Right forelimb (tissue), 1 donor: ENCODE measurements around the gene BAIAP2L1.
"Not testable (repeated sequence)": the region's sequence is repeated elsewhere in the genome, so short reads cannot be mapped to it uniquely, and the experiment has no call there.

Source experiments
- DNase-seq: peaks from one replicate; pipeline ENCODE4 v3.0.0-alpha.2; 2018

Gene BAIAP2L1

GRCh38 chr7:98398567-98399372 lies 2.1 kb downstream of the BAIAP2L1 start:
- no peak for DNase-seq

GRCh38 chr7:98396768-98397167 lies 4.1 kb downstream of the BAIAP2L1 start:
- DNase-seq: no peak

- DNase-seq: no peak
Observed at GRCh38 chr7:98395951-98396350, 4.9 kb downstream of the BAIAP2L1 start.

- DNase-seq: no peak
Observed at GRCh38 chr7:98395481-98395880, 5.4 kb downstream of the BAIAP2L1 start.

- no peak for DNase-seq
Observed at GRCh38 chr7:98394377-98394836, 6.5 kb downstream of the BAIAP2L1 start.

- DNase-seq: no peak
Observed at GRCh38 chr7:98387544-98388226, 13.2 kb downstream of the BAIAP2L1 start.

GRCh38 chr7:98387131-98387530 lies 13.8 kb downstream of the BAIAP2L1 start:
- DNase-seq: no peak

- DNase-seq: not testable (repeated sequence)
Observed at GRCh38 chr7:98385532-98385931, 15.4 kb downstream of the BAIAP2L1 start.

GRCh38 chr7:98378210-98378819 lies 22.6 kb downstream of the BAIAP2L1 start:
- DNase-seq: no peak

GRCh38 chr7:98376711-98377110 lies 24.2 kb downstream of the BAIAP2L1 start:
- no peak for DNase-seq

GRCh38 chr7:98375664-98376063 lies 25.2 kb downstream of the BAIAP2L1 start:
- DNase-seq: no peak

- DNase-seq: no peak
Observed at GRCh38 chr7:98374285-98374680, 26.6 kb downstream of the BAIAP2L1 start.

- no peak for DNase-seq
Observed at GRCh38 chr7:98372993-98373392, 27.9 kb downstream of the BAIAP2L1 start.

- no peak for DNase-seq
Observed at GRCh38 chr7:98369726-98370125, 31.2 kb downstream of the BAIAP2L1 start.

- no peak for DNase-seq
Observed at GRCh38 chr7:98368716-98369115, 32.2 kb downstream of the BAIAP2L1 start.

- no peak for DNase-seq
Observed at GRCh38 chr7:98366562-98366938, 34.3 kb downstream of the BAIAP2L1 start.

- no peak for DNase-seq
Observed at GRCh38 chr7:98365863-98366561, 34.9 kb downstream of the BAIAP2L1 start.

GRCh38 chr7:98364220-98364619 lies 36.7 kb downstream of the BAIAP2L1 start:
- DNase-seq: no peak

- no peak for DNase-seq
Observed at GRCh38 chr7:98362517-98362916, 38.4 kb downstream of the BAIAP2L1 start.

GRCh38 chr7:98360221-98361130 lies 40.4 kb downstream of the BAIAP2L1 start:
- DNase-seq: no peak

GRCh38 chr7:98359395-98359794 lies 41.5 kb downstream of the BAIAP2L1 start:
- no peak for DNase-seq

GRCh38 chr7:98358706-98359105 lies 42.2 kb downstream of the BAIAP2L1 start:
- no peak for DNase-seq
